Smooth muscle cell (in vitro differentiated cells): ENCODE measurements around the gene NELFE. TPM values are rescaled to one million over a fixed set of nuclear protein-coding genes. Genes with fewer than 3 reads are reported as not detected.
"Not testable (repeated sequence)": the region's sequence is repeated elsewhere in the genome, so short reads cannot be mapped to it uniquely, and the experiment has no call there.

Experiments used
- DNase-seq: peaks from one replicate; lab custom pipeline; 2025; ENCODE audit not compliant: unreplicated experiment; lab: John Stamatoyannopoulos, UW
- H2AFZ ChIP-seq: fragments of 200-600 bp; sonication (generic); 2 replicates; pipeline ENCODE4 v1.6.0; 2016; ENCODE audit warnings: antibody characterized with exemption, low read depth, mild to moderate bottlenecking
- H3F3A ChIP-seq: fragments of 200-600 bp; sonication (generic); 2 replicates; pipeline ENCODE4 v1.6.0; 2017; ENCODE audit warnings: antibody characterized with exemption, low read depth
- H3K27ac ChIP-seq: fragments of 200-600 bp; sonication (generic); 2 replicates; pipeline ENCODE4 v1.5.1; 2016; ENCODE audit warnings: low read depth, mild to moderate bottlenecking
- H3K27me3 ChIP-seq: fragments of 200-600 bp; sonication (generic); 2 replicates; pipeline ENCODE4 v1.6.1; 2016; ENCODE audit warnings: low read depth, mild to moderate bottlenecking
- H3K36me3 ChIP-seq: fragments of 200-600 bp; sonication (generic); 2 replicates; pipeline ENCODE4 v1.5.1; 2016; ENCODE audit warnings: low read depth
- H3K4me1 ChIP-seq: fragments of 200-600 bp; sonication (generic); 2 replicates; pipeline ENCODE4 v1.5.1; 2016; ENCODE audit warnings: low read depth
- H3K4me2 ChIP-seq: fragments of 200-600 bp; sonication (generic); 2 replicates; pipeline ENCODE4 v1.6.0; 2016; ENCODE audit warnings: mild to moderate bottlenecking
- H3K4me3 ChIP-seq: fragments of 200-600 bp; sonication (generic); 2 replicates; pipeline ENCODE4 v1.5.1; 2016; ENCODE audit warnings: mild to moderate bottlenecking
- H3K79me2 ChIP-seq: fragments of 200-600 bp; sonication (generic); 2 replicates; pipeline ENCODE4 v1.6.0; 2016; ENCODE audit warnings: low read depth, mild to moderate bottlenecking
- H3K9ac ChIP-seq: fragments of 200-600 bp; sonication (generic); 2 replicates; pipeline ENCODE4 v1.6.0; 2016; ENCODE audit warnings: low read depth
- H3K9me3 ChIP-seq: fragments of 200-600 bp; sonication (generic); replicated peaks from 2 replicates; pipeline ENCODE4 v1.5.1; 2016; ENCODE audit warnings: low read depth
- H4K20me1 ChIP-seq: fragments of 200-600 bp; sonication (generic); 2 replicates; pipeline ENCODE4 v1.6.0; 2016; ENCODE audit warnings: low read depth
- WGBS: methylation state at CpG from one replicate; pipeline ENCODE4 v1.1.7; 2016; ENCODE audit warnings: low lambda C conversion rate; 5-methylcytosine and 5-hydroxymethylcytosine counted together
- polyA plus RNA-seq: library from polyadenylated mRNA; unstranded; fragments of >200 nt; fragmentation: Nextera tagmentation; extraction: Ambion mirVana; gene quantifications from 2 replicates; pipeline ENCODE4 v1.2.1, GENCODE V29; 2016
- total RNA-seq: library from RNA; depleted of rRNA; stranded (reverse); fragments of >200 nt; gene quantifications from 2 replicates; pipeline ENCODE4 v1.2.3, GENCODE V29; 2014
- TF ChIP-seq, protein P1 (sequence below): fragments of 200-600 bp; sonication (generic); IDR thresholded peaks from 2 replicates; pipeline ENCODE4 v1.5.1; 2017; ENCODE audit warnings: borderline replicate concordance, mild to moderate bottlenecking, antibody characterized with exemption; ENCODE audit not compliant: insufficient read depth, poor library complexity, severe bottlenecking

NELFE gene
- total and polyA plus RNA-seq, 2 experiments from 2014 or later = 91.5 to 134 TPM

- Histone ChIP-seq H2AFZ (no peak overlapping the region), H3K9ac (no peak overlapping the region), H3K9me3 (no peaks in the 10 kb centered on the region), H3K4me3 (no peak overlapping the region), H3K36me3 (no peaks in the 10 kb centered on the region), H3F3A (no peaks in the 10 kb centered on the region), H3K4me2 (no peak overlapping the region), H3K27ac (no peak overlapping the region), H3K4me1 (no peaks in the 10 kb centered on the region), H4K20me1 (no peaks in the 10 kb centered on the region), H3K27me3 (peaks cover 4% of the 10 kb centered on the region), H3K79me2 (no peaks in the 10 kb centered on the region)
- 87% methylated on average over 9 of the region's 9 CpGs for WGBS
- no peak for DNase-seq
- TF ChIP-seq, protein P1, sequence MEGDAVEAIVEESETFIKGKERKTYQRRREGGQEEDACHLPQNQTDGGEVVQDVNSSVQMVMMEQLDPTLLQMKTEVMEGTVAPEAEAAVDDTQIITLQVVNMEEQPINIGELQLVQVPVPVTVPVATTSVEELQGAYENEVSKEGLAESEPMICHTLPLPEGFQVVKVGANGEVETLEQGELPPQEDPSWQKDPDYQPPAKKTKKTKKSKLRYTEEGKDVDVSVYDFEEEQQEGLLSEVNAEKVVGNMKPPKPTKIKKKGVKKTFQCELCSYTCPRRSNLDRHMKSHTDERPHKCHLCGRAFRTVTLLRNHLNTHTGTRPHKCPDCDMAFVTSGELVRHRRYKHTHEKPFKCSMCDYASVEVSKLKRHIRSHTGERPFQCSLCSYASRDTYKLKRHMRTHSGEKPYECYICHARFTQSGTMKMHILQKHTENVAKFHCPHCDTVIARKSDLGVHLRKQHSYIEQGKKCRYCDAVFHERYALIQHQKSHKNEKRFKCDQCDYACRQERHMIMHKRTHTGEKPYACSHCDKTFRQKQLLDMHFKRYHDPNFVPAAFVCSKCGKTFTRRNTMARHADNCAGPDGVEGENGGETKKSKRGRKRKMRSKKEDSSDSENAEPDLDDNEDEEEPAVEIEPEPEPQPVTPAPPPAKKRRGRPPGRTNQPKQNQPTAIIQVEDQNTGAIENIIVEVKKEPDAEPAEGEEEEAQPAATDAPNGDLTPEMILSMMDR = no peak
Measured at GRCh38 chr6:31935823-31936222, 22.9 kb downstream of the NELFE start.

DNA sequence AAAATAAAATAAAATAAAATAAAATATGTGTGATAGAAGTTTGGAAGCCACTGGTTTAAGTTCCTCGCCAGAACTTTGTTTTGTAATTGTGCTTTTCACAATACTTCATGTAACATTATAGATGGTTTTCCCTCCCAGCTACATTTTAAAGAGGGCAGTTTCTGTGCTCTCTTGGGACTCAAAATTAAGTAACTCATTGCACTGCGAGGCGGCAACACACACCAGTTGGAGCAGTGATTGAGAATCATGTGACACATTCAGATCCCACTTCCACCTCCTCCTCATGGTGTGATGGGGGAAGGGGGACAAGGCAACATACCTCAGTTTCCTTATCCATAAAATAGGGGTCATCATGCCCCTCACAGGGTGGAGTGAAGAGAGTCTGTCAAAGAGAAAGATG lies 23.8 kb downstream of the NELFE start:
- H3K27ac ChIP-seq = no peak overlapping the region
- peaks cover 4% of the 10 kb centered on the region for H3K27me3 ChIP-seq
- H3K79me2 ChIP-seq = no peaks in the 10 kb centered on the region
- H3K4me3 ChIP-seq = no peak overlapping the region
- no peak overlapping the region for H2AFZ ChIP-seq
- TF ChIP-seq, protein P1 = no peak
- H3K36me3 ChIP-seq = no peaks in the 10 kb centered on the region
- H3K4me1 ChIP-seq = no peaks in the 10 kb centered on the region
- H3F3A ChIP-seq = no peaks in the 10 kb centered on the region
- H4K20me1 ChIP-seq = no peaks in the 10 kb centered on the region
- WGBS = 88% methylated on average over 3 of the region's 3 CpGs
- H3K9me3 ChIP-seq = no peaks in the 10 kb centered on the region
- no peak overlapping the region for H3K4me2 ChIP-seq
- no peak overlapping the region for H3K9ac ChIP-seq
- DNase-seq = no peak

GRCh38 chr6:31933537-31933936 lies 25.2 kb downstream of the NELFE start:
- Histone ChIP-seq H2AFZ (no peak overlapping the region), H3F3A (no peaks in the 10 kb centered on the region), H3K4me3 (no peak overlapping the region), H3K4me2 (no peak overlapping the region), H3K9ac (no peak overlapping the region), H3K36me3 (no peaks in the 10 kb centered on the region), H3K4me1 (no peaks in the 10 kb centered on the region), H3K27me3 (peaks cover 4% of the 10 kb centered on the region), H3K27ac (no peak overlapping the region), H4K20me1 (no peaks in the 10 kb centered on the region), H3K79me2 (no peaks in the 10 kb centered on the region), H3K9me3 (no peaks in the 10 kb centered on the region)
- 95% methylated on average over 19 of the region's 19 CpGs for WGBS
- no peak for DNase-seq
- TF ChIP-seq, protein P1 = no peak

DNA sequence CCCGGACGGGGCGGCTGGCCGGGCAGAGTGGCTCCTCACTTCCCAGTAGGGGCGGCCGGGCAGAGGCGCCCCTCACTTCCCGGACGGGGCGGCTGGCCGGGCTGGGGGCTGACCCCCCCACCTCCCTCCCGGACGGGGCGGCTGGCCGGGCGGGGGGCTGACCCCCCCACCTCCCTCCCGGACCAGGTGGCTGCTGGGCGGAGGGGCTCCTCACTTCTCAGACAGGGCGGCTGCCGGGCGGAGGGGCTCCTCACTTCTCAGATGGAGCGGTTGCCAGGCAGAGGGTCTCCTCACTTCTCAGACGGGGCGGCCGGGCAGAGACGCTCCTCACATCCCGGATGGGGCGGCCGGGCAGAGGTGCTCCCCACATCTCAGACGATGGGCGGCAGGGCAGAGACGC lies 26.6 kb downstream of the NELFE start:
- not testable (repeated sequence) for H3K9me3 ChIP-seq, H2AFZ ChIP-seq, H3K36me3 ChIP-seq, H3K4me3 ChIP-seq, H3K4me2 ChIP-seq, H3K4me1 ChIP-seq, H3F3A ChIP-seq, H3K79me2 ChIP-seq, DNase-seq, H3K9ac ChIP-seq, H3K27me3 ChIP-seq, H3K27ac ChIP-seq, H4K20me1 ChIP-seq
- WGBS = 98% methylated on average over 15 of the region's 32 CpGs
